Liver (tissue), 9 donors: ENCODE measurements around the gene ADCY10. TPM values are rescaled to one million over a fixed set of nuclear protein-coding genes. Genes with fewer than 3 reads are reported as not detected.

ENCODE experiments used
- DNase-seq: peaks from one replicate; pipeline ENCODE4 v3.0.0-alpha.2; 2017; ENCODE audit warnings: low spot score
- H3K27ac ChIP-seq, 2 donors: one replicate each; pipeline ENCODE4 v1.7.0; 2013; ENCODE audit warnings: inconsistent platforms in 2 of 2, low read length in 2 of 2, control low read depth in 1 of 2, low read depth in 1 of 2, mild to moderate bottlenecking in 1 of 2
- H3K27me3 ChIP-seq, 4 donors: one replicate each; pipeline versions ENCODE4 v1.6.1 to v1.7.0; 2013; ENCODE audit warnings: low read length in 3 of 4, inconsistent platforms in 1 of 4, mild to moderate bottlenecking in 1 of 4, moderate library complexity in 1 of 4; ENCODE audit not compliant: control insufficient read depth in 4 of 4, insufficient read depth in 4 of 4
- H3K36me3 ChIP-seq, 4 donors: one replicate each; pipeline versions ENCODE4 v1.6.1 to v1.7.0; 2013; ENCODE audit warnings: low read length in 3 of 4, mild to moderate bottlenecking in 3 of 4, low read depth in 1 of 4, moderate library complexity in 1 of 4; ENCODE audit not compliant: control insufficient read depth in 4 of 4, insufficient read depth in 3 of 4
- H3K4me1 ChIP-seq, 4 donors: one replicate each; pipeline versions ENCODE4 v1.6.1 to v1.7.0; 2013; ENCODE audit warnings: low read length in 3 of 4, mild to moderate bottlenecking in 3 of 4, moderate library complexity in 1 of 4; ENCODE audit not compliant: control insufficient read depth in 4 of 4, insufficient read depth in 4 of 4
- H3K4me3 ChIP-seq, 3 donors: one replicate each; pipeline versions ENCODE4 v1.6.1 to v1.7.0; 2013; ENCODE audit warnings: low read length in 3 of 3, control low read depth in 1 of 3, low read depth in 1 of 3, mild to moderate bottlenecking in 1 of 3
- H3K9ac ChIP-seq, 2 donors: one replicate each; pipeline ENCODE4 v1.7.0; 2013; ENCODE audit warnings: low read length in 2 of 2, mild to moderate bottlenecking in 2 of 2, moderate library complexity in 2 of 2, control low read depth in 1 of 2, low read depth in 1 of 2
- H3K9me3 ChIP-seq, 4 donors: one replicate each; pipeline versions ENCODE4 v1.6.1 to v1.7.0; 2013; ENCODE audit warnings: low read length in 3 of 4; ENCODE audit not compliant: control insufficient read depth in 4 of 4
- ATF3 ChIP-seq: IDR thresholded peaks from 2 replicates; pipeline ENCODE4 v1.6.1; 2016; ENCODE audit warnings: antibody characterized with exemption
- EGR1 ChIP-seq, 2 donors: IDR thresholded peaks; 2 replicates each; pipeline ENCODE4 v1.6.1; 2016 to 2018; ENCODE audit warnings: antibody characterized with exemption in 2 of 2, low read depth in 2 of 2
- FOXA1 ChIP-seq: IDR thresholded peaks from 2 replicates; pipeline ENCODE4 v1.6.1; 2016; ENCODE audit warnings: antibody characterized with exemption
- FOXA2 ChIP-seq: IDR thresholded peaks from 2 replicates; pipeline ENCODE4 v1.6.1; 2016; ENCODE audit warnings: antibody characterized with exemption
- HNF4A ChIP-seq, 2 donors: conservative IDR thresholded peaks; 2 replicates each; pipeline ENCODE4 v1.6.1; 2016; ENCODE audit warnings: antibody characterized with exemption in 2 of 2, mild to moderate bottlenecking in 2 of 2
- HNF4G ChIP-seq: IDR thresholded peaks from 2 replicates; pipeline ENCODE4 v1.6.1; 2016; ENCODE audit warnings: antibody characterized with exemption
- JUND ChIP-seq, 2 donors: IDR thresholded peaks; 2 replicates each; pipeline ENCODE4 v1.6.1; 2016; ENCODE audit warnings: antibody characterized with exemption in 2 of 2
- MAX ChIP-seq: IDR thresholded peaks from 2 replicates; pipeline ENCODE4 v1.6.1; 2016; ENCODE audit warnings: antibody characterized with exemption
- NR2F2 ChIP-seq: IDR thresholded peaks from 2 replicates; pipeline ENCODE4 v1.6.1; 2016; ENCODE audit warnings: antibody characterized with exemption
- RAD21 ChIP-seq, 2 donors: IDR thresholded peaks; 2 replicates each; pipeline ENCODE4 v1.6.1; 2016; ENCODE audit warnings: antibody characterized with exemption in 2 of 2, mild to moderate bottlenecking in 2 of 2
- REST ChIP-seq: IDR thresholded peaks from 2 replicates; pipeline ENCODE4 v1.6.1; 2016; ENCODE audit warnings: antibody characterized with exemption, mild to moderate bottlenecking
- RXRA ChIP-seq, 2 donors: IDR thresholded peaks; 2 replicates each; pipeline ENCODE4 v1.6.1; 2017 to 2018; ENCODE audit warnings: antibody characterized with exemption in 2 of 2, mild to moderate bottlenecking in 1 of 2
- SP1 ChIP-seq: IDR thresholded peaks from 2 replicates; pipeline ENCODE4 v1.6.1; 2018; ENCODE audit warnings: antibody characterized with exemption, mild to moderate bottlenecking
- TAF1 ChIP-seq: conservative IDR thresholded peaks from 2 replicates; pipeline ENCODE4 v1.6.1; 2016; ENCODE audit warnings: antibody characterized with exemption, mild to moderate bottlenecking
- ZBTB33 ChIP-seq: IDR thresholded peaks from 2 replicates; pipeline ENCODE4 v1.6.1; 2016; ENCODE audit warnings: antibody characterized with exemption
- WGBS: extraction: QIAGEN DNeasy Blood & Tissue Kit; methylation state at CpG from one replicate; pipeline ENCODE4 v1.1.7; 2013; 5-methylcytosine and 5-hydroxymethylcytosine counted together
- polyA plus RNA-seq, 2 donors: library from polyadenylated mRNA; stranded (reverse) in 1 of 2; unstranded in 1 of 2; fragments of 200-250 nt in 1 of 2; fragments of >200 nt in 1 of 2; fragmentation: Nextera tagmentation in 1 of 2; extraction: Ambion mirVana in 1 of 2; gene quantifications; one replicate each; pipeline versions ENCODE4 v1.2.1 to v1.2.3, GENCODE V29; 2013 to 2015
- total RNA-seq, 2 donors: library from RNA; depleted of rRNA; stranded (reverse); fragments of >200 nt; gene quantifications; one replicate each; pipeline ENCODE4 v1.2.3, GENCODE V29; 2014
- TF ChIP-seq, protein P1 (sequence below): fragments of 150-350 bp; IDR thresholded peaks from 2 replicates; pipeline ENCODE4 v1.5.1; 2017; ENCODE audit warnings: improper control_type of control experiment, low read depth, low read length; ENCODE audit not compliant: missing input control
- donor health status: healthy.
- donor health status: healthy.
- donor health status: healthy.
- donor health status: healthy.
- donor health status: healthy.

The ADCY10 gene
- total and polyA plus RNA-seq, 4 donors = 0.89 to 4.7 (median 2.3) TPM

- no peaks in the 10 kb centered on the region for H3K9me3 ChIP-seq
- H3K27ac ChIP-seq = peak overlapping the region; percentile 95 to 99
- H3K4me1 ChIP-seq = peaks cover 3 to 14% (median 13%) of the 10 kb centered on the region in 4 donors
- H3K4me3 ChIP-seq = peak overlapping the region; percentile 85 to 98 (median 87)
- no peaks in the 10 kb centered on the region for H3K36me3 ChIP-seq
- peak overlapping the region; percentile 90 to 98 for H3K9ac ChIP-seq
- H3K27me3 ChIP-seq = no peaks in the 10 kb centered on the region
- peak; percentile 59 for DNase-seq
- TF ChIP-seq ATF3 (no peak), HNF4G (no peak), RXRA (IDR thresholded peaks at IDR 0.05) (peak; percentile 55 to 57), HNF4A (conservative IDR thresholded peaks at IDR 0.05) (peak; percentile 59 to 67), RAD21 (IDR thresholded peaks at IDR 0.05) (peak; percentile 38 to 57), NR2F2 (no peak), SP1 (peak; percentile 46), TAF1 (peak; percentile 87), FOXA2 (no peak), JUND (IDR thresholded peaks at IDR 0.05) (no peak), MAX (peak; percentile 48), FOXA1 (no peak), REST (peak; percentile 85), EGR1 (IDR thresholded peaks at IDR 0.05; ENCODE audit: low read depth in 2 of 2) (peak in 1 of 2 donors; percentile 83), ZBTB33 (no peak)
- TF ChIP-seq, protein P1, sequence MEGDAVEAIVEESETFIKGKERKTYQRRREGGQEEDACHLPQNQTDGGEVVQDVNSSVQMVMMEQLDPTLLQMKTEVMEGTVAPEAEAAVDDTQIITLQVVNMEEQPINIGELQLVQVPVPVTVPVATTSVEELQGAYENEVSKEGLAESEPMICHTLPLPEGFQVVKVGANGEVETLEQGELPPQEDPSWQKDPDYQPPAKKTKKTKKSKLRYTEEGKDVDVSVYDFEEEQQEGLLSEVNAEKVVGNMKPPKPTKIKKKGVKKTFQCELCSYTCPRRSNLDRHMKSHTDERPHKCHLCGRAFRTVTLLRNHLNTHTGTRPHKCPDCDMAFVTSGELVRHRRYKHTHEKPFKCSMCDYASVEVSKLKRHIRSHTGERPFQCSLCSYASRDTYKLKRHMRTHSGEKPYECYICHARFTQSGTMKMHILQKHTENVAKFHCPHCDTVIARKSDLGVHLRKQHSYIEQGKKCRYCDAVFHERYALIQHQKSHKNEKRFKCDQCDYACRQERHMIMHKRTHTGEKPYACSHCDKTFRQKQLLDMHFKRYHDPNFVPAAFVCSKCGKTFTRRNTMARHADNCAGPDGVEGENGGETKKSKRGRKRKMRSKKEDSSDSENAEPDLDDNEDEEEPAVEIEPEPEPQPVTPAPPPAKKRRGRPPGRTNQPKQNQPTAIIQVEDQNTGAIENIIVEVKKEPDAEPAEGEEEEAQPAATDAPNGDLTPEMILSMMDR = no peak
- WGBS = under 1% methylated on average over 45 of the region's 45 CpGs
These were observed 21.5 kb upstream of the ADCY10 start for GRCh38 chr1:167935216-167936067.
